ENCODE data around the gene APOM. TPM values are rescaled to one million over a fixed set of nuclear protein-coding genes. Genes with fewer than 3 reads are reported as not detected.

APOM gene
- total RNA-seq, 1 donor from 2014 or later: not detected

DNA sequence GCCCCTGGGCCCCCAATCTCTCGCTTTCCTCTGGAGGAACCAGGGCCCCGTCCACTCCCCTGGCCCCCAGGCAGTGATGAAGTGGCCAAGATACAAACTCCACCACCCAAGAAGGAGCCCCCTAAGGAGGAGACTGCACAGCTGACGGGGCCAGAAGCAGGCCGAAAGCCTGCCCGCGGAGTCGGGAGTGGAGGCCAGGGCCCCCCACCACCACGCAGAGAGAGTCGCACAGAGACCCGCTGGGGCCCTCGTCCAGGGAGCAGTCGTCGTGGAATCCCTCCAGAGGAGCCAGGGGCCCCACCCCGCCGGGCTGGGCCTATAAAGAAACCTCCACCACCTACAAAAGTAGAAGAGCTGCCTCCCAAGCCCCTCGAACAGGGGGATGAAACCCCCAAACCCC is 24.5 kb upstream of the APOM start:
- DNase-seq: no peak

DNA sequence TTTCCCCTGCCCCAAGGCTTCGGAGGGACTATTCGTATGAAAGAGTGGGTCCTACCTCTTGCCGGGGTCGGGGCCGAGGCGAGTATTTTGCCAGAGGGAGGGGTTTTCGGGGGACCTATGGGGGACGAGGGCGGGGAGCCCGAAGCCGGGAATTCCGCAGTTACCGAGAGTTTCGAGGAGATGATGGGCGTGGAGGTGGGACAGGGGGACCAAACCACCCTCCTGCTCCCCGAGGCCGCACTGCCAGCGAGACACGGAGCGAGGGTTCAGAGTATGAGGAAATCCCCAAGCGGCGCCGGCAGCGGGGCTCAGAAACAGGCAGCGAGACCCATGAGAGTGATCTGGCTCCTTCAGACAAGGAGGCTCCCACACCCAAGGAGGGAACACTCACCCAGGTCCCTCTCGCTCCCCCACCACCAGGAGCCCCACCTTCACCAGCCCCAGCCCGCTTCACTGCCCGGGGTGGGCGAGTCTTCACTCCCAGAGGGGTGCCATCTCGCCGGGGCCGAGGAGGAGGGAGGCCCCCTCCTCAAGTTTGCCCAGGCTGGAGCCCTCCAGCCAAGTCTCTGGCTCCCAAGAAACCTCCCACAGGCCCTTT is 23.9 kb upstream of the APOM start:
- no peak for DNase-seq

DNA sequence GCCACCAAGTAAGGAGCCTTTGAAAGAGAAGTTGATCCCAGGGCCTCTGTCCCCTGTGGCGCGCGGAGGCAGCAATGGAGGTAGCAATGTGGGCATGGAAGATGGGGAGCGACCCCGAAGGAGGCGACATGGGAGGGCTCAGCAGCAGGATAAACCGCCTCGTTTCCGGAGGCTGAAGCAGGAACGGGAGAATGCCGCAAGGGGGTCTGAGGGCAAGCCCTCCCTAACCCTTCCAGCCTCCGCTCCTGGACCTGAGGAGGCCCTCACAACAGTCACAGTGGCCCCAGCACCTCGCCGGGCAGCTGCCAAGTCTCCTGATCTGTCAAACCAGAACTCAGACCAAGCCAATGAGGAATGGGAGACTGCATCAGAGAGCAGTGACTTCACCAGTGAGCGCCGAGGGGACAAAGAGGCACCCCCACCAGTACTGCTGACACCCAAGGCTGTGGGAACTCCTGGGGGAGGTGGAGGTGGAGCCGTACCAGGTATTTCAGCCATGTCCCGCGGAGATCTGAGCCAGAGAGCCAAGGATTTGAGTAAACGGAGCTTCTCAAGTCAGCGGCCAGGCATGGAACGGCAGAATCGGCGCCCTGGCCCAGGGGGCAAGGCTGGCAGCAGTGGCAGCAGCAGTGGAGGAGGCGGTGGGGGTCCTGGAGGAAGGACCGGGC is 23.3 kb upstream of the APOM start:
- DNase-seq: no peak

DNA sequence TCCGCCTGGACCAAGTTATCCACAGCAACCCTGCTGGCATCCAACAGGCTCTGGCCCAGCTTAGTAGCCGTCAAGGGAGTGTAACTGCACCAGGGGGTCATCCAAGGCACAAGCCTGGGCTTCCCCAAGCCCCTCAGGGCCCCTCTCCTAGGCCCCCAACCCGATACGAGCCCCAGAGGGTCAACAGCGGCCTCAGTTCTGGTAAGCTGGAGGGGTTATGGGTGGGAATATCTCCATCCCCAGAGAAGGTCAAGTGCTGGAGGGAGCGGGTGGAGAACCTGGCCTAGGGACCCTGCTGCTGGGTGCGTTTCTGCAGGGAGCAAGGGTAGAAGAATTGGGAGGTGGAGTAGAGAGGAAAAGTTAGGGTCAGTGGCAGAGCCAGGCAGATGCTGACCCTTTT is 22.2 kb upstream of the APOM start:
- DNase-seq: no peak

DNA sequence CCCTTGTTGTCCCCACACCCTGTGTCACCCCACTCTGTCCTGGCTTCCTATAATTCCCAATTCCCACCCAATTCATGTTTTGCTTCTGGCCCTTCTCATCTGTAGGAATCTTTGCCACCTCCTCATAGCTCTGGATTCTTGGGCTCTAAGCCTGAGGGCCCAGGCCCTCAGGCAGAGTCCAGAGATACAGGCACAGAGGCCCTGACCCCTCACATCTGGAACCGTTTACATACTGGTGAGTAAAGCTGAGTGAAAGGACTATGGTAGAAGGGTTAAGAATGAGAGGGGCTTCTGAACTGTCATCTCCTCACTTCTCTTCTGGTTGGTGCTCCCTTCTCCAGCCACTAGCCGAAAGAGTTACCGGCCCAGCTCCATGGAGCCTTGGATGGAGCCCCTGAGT is 21.6 kb upstream of the APOM start:
- DNase-seq: no peak

DNA sequence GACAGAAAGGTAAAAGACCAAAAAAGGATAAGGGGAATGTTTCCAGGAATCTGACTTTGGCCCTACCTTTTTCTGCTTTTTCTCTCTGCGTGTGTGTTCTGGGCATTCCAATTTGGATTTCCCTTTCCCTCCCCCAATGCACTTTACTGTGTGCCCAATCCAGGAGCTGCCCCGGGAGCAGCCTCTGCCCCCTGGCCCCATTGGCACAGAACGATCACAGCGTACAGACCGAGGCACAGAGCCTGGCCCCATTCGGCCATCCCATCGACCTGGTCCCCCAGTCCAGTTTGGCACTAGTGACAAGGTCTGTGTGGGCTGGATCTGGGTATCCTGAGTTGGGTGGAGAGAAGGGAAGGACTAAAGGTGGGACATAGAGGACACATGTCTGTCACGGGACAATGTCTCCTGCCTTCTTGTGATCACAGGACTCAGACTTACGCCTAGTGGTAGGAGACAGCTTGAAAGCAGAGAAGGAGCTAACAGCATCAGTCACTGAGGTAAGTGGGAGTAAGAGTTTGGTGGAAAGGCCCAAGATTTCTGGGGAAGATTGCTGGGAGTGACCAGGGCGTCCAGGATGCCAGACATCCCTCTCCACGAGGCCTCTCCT is 20.6 kb upstream of the APOM start:
- DNase-seq: no peak

DNA sequence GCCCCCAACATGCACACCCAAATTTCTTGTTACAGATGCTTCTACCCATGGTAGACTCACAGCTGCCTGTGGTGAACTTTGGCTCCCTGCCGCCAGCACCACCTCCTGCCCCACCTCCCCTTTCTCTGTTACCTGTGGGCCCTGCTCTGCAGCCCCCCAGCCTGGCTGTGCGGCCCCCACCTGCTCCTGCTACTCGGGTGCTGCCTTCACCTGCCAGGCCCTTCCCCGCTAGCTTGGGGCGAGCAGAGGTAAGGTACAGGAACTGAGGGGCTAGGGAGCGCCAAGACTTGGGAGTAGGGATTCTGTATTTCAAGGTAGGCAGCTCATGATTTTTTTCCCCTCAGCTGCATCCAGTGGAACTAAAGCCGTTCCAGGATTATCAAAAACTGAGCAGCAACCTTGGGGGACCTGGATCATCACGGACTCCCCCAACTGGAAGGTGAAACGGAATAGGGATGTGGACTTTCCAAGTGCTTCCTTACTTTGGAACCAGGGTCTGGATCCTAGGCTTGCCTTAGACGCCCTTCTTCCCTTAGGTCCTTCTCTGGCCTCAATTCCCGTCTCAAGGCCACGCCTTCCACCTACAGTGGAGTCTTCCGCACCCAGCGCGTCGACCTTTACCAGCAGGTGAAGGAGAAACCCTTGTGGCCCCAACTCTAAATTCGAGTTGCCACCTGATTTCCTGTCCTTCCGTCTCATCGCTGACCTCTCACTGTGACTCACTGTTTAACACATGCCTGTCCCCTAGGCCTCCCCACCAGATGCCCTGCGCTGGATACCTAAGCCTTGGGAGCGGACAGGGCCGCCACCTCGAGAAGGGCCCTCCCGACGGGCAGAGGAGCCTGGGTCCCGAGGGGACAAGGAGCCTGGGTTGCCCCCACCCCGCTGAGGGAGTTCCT is 18.7 kb upstream of the APOM start:
- no peak for DNase-seq

DNA sequence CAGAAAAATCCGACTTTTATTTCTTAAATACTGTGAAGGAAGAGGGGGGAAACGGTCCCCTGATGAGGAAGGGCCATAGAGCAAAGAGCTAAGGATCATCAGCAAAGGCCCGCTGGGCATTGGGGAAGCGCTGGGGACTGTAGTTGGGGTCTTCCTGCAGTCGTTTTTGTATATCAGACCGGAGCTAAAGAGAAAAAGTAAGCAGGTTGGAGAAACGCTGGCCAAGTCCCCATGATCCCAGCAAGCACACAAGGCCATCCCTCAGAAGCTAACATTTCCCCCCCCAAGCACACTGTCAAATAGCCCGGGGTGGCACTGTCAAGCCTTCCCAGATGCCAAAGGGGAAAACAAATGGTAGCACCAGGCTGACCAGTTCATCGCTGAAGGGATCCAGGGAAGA is 16.7 kb upstream of the APOM start:
- no peak for DNase-seq

DNA sequence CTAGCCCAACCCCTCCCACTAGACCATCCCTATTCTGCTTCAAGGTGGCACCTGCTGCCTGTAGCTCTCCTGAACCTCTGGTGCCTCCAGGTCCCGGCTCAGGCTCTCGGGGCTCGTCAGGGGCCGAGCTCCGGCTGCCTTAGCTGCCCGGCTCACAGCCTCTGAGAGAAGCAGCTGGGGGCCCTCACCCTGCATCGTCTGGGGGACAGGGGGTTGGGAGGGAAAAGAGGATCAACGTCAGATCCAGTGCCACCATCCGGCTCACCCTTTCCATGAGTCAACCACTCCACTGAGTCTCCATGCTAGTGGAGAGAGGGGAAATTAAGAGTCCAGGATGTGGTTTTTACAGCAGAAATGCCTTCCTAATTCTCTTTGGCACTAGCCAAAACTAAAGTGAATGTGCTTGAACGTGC is 16.2 kb upstream of the APOM start:
- no peak for DNase-seq

DNA sequence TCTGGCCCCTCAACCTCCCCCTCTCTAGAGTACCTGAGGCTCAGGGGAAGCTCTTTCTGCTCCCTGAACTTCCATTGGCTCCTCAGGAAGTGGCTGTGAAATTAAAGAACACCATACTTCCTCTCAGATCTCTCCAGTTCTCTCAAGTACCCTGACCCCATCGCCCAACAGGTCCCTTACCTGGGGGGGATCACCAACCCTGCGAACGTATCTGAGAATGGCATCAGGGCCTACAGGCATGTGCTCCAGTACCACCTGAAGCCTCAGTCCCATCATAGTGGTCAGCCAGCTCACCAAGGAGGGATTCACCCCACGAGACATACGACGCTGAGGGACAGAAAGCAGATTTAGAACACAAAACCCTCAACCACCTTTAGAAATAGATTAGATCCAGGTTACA is 15.1 kb upstream of the APOM start:
- DNase-seq: no peak

DNA sequence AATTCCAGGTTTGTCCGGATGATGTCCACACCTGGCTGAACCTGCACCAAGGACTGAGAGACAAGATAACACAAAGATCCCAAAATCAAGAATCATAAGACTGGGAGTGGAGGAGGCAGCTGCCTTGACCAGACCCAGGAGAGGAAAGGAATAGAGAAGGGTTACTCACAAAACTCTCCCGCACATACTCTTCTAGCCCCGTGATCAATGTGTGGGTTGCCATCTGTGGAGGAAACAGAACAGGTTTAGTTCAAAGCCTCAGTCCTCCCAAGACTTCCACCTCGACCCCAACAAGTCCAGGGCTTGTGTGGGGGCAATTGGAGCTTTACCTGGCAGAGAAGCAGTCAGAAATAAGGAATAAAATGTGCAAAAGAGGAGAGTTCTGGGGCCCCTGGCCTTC is 14.3 kb upstream of the APOM start:
- DNase-seq: no peak

DNA sequence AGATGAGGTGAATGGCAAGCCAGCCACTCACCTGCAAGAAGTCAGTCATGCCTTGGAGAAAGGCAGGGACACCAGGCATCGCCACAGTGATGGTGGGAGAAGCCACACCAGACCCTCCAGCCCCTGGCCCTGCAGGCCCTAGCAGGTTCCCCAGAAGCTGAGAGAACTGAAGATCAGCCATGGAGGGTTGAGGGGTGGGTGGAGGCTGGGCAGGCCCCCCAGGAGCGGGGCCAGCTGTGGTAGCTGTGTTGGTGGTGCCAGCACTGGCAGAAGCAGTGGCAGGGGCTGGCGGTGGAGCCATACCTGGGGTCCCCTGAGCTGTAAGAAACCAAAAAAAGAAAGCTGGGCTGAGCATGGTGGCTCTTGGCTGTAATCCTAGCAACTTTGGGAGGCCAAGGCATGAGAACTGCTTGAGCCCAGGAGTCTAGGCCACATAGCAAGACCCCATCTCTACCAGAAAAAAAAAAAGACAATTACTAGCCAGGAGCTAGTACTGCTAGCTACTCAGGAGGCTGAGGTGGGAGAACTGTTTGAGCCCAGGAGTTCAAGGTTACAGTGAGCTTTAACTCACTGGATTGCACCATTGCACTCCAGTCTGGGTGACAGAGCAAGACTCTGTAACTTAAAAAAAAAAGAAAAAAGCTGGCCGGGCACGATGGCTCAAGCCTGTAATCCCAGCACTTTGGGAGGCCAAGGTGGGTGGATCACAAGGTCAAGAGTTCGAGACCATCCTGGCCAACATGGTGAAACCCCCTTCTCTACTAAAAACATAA is 12.7 kb upstream of the APOM start:
- no peak for DNase-seq

DNA sequence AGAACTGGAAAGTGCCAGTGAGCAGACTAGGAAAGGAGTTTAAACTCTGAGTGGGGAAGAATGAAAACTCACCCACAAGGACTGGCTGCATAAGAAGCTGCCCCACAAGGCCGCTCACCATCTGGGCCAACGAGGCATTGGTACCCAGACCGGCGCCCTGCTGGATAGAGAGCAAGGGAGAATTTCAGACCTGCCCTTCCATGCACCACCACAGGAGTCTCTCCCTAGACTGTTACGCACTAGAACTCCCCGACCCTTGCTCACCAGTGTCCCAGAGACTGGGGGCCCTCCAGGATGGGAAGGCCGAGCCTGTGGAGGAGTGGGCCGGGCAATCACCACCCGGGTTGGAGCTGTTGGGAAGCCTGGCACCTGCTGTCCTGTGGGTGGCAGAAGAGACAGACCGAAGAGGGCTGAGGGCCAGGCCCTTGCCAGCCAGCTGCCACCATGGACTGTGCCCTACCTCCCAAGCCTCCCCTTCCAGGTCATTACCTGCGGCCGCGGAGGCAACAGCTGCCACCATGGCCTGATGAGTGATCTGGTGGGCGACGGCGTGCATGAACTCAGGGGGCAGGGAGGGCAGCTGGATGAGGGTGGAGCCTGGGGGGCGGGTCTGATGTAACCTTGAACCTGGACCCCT is 11.8 kb upstream of the APOM start:
- no peak for DNase-seq

DNA sequence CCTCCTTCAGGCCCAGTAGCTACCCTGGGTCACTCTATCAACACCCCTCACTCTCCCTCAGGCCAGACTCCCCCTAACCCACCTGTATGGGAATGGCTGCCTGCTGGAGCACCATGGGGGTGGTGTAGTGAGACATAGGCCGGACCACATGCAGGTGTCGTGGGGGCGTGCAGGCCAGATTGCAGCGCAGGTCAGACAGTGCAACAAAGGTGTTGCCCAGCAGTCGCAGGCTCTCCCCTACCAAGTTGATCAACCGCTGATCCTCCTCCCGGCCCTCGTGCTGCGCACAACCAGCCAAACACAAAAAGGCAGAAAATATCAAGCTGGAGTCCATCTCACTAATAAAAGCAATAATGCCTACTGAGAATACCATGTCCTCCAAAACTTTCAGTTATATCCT is 10.4 kb upstream of the APOM start:
- no peak for DNase-seq

DNA sequence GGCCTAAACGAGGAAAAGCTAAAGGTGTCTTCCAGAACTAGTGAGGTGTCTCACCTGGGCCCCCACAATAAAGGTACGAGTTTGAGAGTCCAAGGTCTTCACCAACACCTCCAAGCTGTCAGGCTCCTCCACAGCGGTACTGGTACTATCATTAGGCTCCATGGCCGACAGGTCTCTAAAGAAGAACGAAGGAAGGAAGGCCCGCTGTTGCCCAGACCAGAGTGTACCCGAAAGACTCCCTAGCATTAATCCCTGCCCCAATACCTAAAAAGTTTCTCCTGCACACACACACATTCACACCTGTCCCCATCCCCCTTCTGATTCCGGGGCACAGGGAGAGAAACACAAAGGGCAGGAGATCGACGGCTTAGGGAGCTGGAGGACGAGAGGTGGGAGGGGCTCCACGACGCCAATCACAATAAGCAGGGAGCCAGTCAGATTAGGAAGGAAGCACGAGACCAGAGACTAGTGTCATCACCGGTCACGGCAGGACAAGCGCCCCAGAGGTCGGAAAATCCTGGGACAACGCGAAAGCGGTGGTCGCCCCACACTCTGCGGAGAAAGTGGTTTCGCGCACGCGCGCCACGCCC is 4.0 kb upstream of the APOM start:
- DNase-seq: no peak

DNA sequence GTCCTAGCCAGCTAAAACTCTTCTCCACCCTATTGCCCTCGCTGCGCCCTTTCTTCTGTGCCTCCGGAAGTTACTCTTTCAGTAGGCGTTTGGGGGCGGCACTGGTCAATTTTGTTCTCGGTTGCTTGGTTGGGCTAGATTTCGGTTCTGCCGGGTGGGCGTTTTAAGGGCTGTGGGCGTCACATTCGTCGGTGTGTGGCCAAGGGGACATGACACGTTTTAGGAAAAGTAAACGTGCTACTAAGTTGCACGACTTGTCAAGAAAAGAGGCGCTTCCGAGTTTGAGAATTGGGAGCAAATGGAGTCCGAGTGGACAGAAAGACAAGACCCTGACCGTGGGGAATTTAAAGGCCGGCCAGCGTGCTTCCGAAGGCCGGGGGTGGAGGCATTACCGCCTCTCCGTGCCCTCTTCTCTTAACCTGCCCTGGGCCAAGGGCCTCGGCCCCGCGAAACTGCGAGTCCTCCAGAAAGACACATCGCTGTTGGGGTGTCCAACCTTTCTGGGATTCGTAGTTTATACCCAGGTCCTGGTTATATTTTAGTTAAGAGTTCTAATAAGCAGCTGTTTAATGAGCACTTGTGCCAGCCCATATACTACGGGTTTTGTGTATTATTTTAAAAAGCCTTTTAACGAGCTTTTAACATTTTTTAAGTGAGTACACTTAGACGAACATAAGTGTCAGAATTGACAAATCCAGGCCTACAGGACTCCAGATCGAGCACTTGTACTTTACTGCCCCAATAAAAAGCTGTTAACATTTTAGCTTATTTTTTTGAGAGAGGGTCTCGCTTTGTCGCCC is 2.6 kb upstream of the APOM start:
- no peak for DNase-seq

DNA sequence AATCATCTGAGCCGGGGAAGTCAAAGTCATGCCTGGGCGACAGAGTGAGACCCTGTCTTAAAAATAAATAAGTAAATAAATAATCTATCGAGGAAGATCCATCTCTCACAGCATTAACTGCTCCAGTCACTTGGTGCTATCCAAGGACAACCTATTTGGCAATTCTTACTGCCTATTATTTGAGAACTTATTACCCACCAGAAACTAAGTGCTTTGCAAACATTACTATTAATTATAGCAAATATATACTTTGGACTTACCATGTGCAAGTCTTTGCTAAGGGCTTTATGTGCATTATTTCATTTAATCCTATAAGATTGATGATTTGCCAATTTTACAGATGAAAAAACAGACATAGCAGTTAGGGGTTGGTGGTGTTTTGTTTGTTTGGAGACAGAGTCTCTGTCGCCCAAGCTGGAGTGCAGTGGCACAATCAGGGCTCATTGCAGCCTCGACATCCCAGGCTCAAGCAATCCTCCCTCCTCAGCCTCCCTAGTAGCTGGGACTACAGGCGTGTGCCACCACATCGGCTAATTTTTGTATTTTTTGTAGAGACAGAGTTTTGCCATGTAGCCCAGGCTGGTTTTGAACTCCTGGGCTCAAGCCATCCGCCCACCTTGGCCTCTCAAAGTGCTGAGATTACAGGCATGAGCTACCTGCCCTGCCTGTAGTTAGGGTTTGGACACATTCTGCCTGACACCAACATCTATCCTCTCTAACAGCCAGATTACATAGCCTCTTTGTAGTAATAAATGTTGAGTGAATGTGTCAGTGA is 933 bp upstream of the APOM start:
- DNase-seq: no peak

DNA sequence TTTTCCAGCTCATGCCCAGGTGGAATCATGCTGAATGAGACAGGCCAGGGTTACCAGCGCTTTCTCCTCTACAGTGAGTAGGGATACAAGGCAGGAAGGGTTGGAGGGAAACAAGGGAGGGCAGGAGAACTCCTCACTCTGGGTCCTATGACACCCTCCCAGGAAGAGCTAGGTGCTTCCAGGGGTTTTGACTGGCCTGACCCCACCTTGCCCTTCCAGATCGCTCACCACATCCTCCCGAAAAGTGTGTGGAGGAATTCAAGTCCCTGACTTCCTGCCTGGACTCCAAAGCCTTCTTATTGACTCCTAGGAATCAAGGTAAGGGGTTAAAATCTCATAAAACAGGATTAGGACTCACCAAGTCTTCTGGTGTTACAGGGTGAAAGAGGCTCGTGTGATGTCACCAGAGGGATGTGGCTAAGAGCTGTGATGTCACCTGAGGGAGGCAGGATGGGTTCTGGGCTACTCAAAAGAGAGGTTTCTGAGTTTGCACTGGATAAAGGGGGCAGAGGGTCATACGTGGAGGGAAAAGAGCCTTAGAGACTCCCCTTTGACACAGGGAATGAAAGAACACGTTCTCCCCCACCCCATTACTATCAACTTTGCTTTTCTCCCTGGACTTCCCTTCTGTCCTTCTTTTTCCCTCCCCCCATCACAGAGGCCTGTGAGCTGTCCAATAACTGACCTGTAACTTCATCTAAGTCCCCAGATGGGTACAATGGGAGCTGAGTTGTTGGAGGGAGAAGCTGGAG is 1.9 kb downstream of the APOM start:
- no peak for DNase-seq

DNA sequence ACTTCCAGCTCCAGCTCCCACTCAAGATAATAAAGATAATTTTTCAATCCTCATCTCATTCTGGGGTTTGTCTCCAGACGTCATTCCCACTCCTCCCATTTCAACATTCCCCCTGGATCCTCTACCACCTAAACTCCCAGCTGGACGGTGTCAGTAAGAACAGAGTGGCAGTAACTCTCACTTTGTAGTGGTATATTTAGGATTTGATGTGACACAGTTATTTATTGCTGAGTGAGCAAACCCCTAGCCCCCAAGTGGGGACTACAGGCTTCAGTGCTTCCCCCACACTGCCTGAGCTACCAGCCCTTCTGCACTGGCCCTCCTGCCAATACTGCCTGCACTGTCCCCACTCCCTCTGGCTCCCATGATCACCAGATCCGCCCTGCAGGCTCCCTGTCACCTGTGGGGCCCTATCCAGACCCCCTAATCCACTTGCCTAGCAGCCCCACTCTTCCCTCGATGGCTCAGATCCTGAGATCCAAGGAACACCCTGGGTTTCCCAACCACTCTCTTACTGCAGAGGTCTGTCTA is 2.5 kb downstream of the APOM start:
- no peak for DNase-seq

Data from tongue (tissue), 2 donors.